Fibroblast of the aortic adventitia (primary cell): ENCODE results near the gene ARFIP2. TPM values are rescaled to one million over a fixed set of nuclear protein-coding genes. Genes with fewer than 3 reads are reported as not detected.
A peak's percentile ranks its signal among the peaks of the same experiment; 100 is the strongest.
"Not testable (repeated sequence)": the region's sequence is repeated elsewhere in the genome, so short reads cannot be mapped to it uniquely, and the experiment has no call there.

Source experiments
- DNase-seq: peaks from one replicate; pipeline ENCODE4 v3.0.0-alpha.2; 2010; ENCODE audit warnings: low read depth
- H3K4me3 ChIP-seq: 2 replicates; pipeline ENCODE4 v1.5.1; 2011; ENCODE audit warnings: low read depth, mild to moderate bottlenecking, control low read depth, low read length, moderate library complexity
- CTCF ChIP-seq: IDR thresholded peaks from 2 replicates; pipeline ENCODE4 v1.5.1; 2011; ENCODE audit warnings: mild to moderate bottlenecking, low read length, control low read depth, inconsistent platforms; ENCODE audit not compliant: insufficient read depth
- total RNA-seq: library from RNA; depleted of rRNA; stranded (reverse); fragments of >200 nt; gene quantifications from 2 replicates; pipeline ENCODE4 v1.2.3, GENCODE V29; 2012; ENCODE audit warnings: low replicate concordance

Gene ARFIP2
- 45.7 and 49.1 TPM in 2 replicates for total RNA-seq

- peak; percentile 97 for DNase-seq
- H3K4me3 ChIP-seq = peak within 1 kb of the TSS; percentile 99
- TF ChIP-seq CTCF = no peak
Observed at GRCh38 chr11:6481012-6481923, at the start of gene ARFIP2, which contains the start of gene TIMM10B. TSS of gene ARFIP2 (minus strand) at chr11:6481331. CDS start at chr11:6480421, 910 bp downstream. TSS of gene TIMM10B (plus strand) at chr11:6481501. CDS start at chr11:6481517, 16 bp downstream.

GRCh38 chr11:6530848-6531247, 49.7 kb upstream of the ARFIP2 start:
- DNase-seq = no peak
- TF ChIP-seq CTCF = no peak
- H3K4me3 ChIP-seq = no peak overlapping the region

GRCh38 chr11:6529266-6529665, 48.1 kb upstream of the ARFIP2 start:
- no peak for DNase-seq
- TF ChIP-seq CTCF = no peak
- no peak overlapping the region for H3K4me3 ChIP-seq

GRCh38 chr11:6526411-6527135, 45.4 kb upstream of the ARFIP2 start:
- no peak for DNase-seq
- H3K4me3 ChIP-seq = no peak overlapping the region
- no peak for TF ChIP-seq CTCF

GRCh38 chr11:6523253-6523652, 42.1 kb upstream of the ARFIP2 start:
- TF ChIP-seq CTCF = no peak
- H3K4me3 ChIP-seq = no peak overlapping the region
- peak; percentile 36 for DNase-seq

- not testable (repeated sequence) for H3K4me3 ChIP-seq, DNase-seq
Observed at GRCh38 chr11:6521946-6522345, 40.8 kb upstream of the ARFIP2 start.

- TF ChIP-seq CTCF = no peak
- no peak overlapping the region for H3K4me3 ChIP-seq
- DNase-seq = no peak
Observed at GRCh38 chr11:6520265-6520664, 39.1 kb upstream of the ARFIP2 start.
